HCT116 (cell line): ENCODE results near the gene ABCC11.

ENCODE experiments used
- ELF1 ChIP-seq: IDR thresholded peaks from 2 replicates; pipeline ENCODE4 v1.6.1; 2012; ENCODE audit warnings: low read depth, borderline replicate concordance
- POLR2AphosphoS5 ChIP-seq: IDR thresholded peaks from 2 replicates; pipeline ENCODE4 v1.6.1; 2011; ENCODE audit warnings: mild to moderate bottlenecking, low read depth, low read length, moderate library complexity
- SIN3A ChIP-seq: IDR thresholded peaks from 2 replicates; pipeline ENCODE4 v1.6.1; 2012; ENCODE audit warnings: low read depth
- TF ChIP-seq, protein P1 (sequence below), 3 experiments: fragments of 200-600 bp in 1 of 3; sonication (generic) in 1 of 3; IDR thresholded peaks in 2 of 3; conservative IDR thresholded peaks in 1 of 3; 2 replicates each; pipeline ENCODE4 v1.5.1; 2012 to 2017; ENCODE audit warnings: low read depth in 2 of 3, low read length in 2 of 3, antibody characterized with exemption in 1 of 3, borderline replicate concordance in 1 of 3, control low read depth in 1 of 3, mild to moderate bottlenecking in 1 of 3, mixed read lengths in 1 of 3, mixed run types in 1 of 3, moderate library complexity in 1 of 3; ENCODE audit not compliant: insufficient read depth in 1 of 3

DNA sequence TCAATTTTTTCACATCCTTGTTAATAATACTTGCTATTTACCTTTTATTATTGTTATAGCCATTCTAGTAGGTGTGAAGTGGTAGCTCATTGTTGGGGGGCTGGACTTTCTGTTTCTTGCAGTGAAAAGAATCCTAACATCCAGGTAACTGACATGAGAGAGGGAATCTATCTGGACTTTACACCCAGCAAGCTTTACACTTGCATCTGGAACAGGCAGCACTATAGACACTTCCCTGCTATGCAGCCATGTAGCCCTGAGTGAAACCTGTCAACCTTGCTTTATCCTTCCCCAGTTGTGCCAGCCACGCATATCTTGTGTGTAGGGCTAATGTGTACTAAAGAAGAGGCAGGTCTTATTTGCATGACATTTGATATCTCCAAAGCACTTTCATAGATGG, 74.7 kb downstream of the ABCC11 start:
- TF ChIP-seq SIN3A, result no peak
- TF ChIP-seq, protein P1, sequence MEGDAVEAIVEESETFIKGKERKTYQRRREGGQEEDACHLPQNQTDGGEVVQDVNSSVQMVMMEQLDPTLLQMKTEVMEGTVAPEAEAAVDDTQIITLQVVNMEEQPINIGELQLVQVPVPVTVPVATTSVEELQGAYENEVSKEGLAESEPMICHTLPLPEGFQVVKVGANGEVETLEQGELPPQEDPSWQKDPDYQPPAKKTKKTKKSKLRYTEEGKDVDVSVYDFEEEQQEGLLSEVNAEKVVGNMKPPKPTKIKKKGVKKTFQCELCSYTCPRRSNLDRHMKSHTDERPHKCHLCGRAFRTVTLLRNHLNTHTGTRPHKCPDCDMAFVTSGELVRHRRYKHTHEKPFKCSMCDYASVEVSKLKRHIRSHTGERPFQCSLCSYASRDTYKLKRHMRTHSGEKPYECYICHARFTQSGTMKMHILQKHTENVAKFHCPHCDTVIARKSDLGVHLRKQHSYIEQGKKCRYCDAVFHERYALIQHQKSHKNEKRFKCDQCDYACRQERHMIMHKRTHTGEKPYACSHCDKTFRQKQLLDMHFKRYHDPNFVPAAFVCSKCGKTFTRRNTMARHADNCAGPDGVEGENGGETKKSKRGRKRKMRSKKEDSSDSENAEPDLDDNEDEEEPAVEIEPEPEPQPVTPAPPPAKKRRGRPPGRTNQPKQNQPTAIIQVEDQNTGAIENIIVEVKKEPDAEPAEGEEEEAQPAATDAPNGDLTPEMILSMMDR (IDR thresholded peaks at IDR 0.05 in 2 of 3, conservative IDR thresholded peaks at IDR 0.05 in 1 of 3; ENCODE audit: borderline replicate concordance in 1 of 3, insufficient read depth in 1 of 3, low read depth in 2 of 3, low read length in 2 of 3), result no peak
- TF ChIP-seq POLR2AphosphoS5, result no peak
- TF ChIP-seq ELF1, result no peak
